Esophagus (tissue), 2 donors: Measurements from ENCODE around the gene GON4L. TPM values are rescaled to one million over a fixed set of nuclear protein-coding genes. Genes with fewer than 3 reads are reported as not detected.
"Not testable (repeated sequence)": the region's sequence is repeated elsewhere in the genome, so short reads cannot be mapped to it uniquely, and the experiment has no call there.

Experiments used
- H3K27ac ChIP-seq, 2 donors: one replicate each; pipeline ENCODE4 v1.5.1; 2013; ENCODE audit warnings: low read depth in 2 of 2, mild to moderate bottlenecking in 2 of 2, inconsistent platforms in 1 of 2, low read length in 1 of 2, moderate library complexity in 1 of 2
- H3K27me3 ChIP-seq, 2 donors: one replicate each; pipeline ENCODE4 v1.6.1; 2013; ENCODE audit warnings: low read length in 2 of 2, control low read depth in 1 of 2, mild to moderate bottlenecking in 1 of 2; ENCODE audit not compliant: insufficient read depth in 2 of 2, control insufficient read depth in 1 of 2
- H3K36me3 ChIP-seq, 2 donors: one replicate each; pipeline ENCODE4 v1.6.1; 2013; ENCODE audit warnings: low read length in 1 of 2; ENCODE audit not compliant: control insufficient read depth in 2 of 2, insufficient read depth in 2 of 2
- H3K4me1 ChIP-seq, 2 donors: one replicate each; pipeline ENCODE4 v1.6.1; 2013; ENCODE audit warnings: low read length in 1 of 2; ENCODE audit not compliant: control insufficient read depth in 2 of 2, insufficient read depth in 2 of 2
- H3K4me3 ChIP-seq, 2 donors: one replicate each; pipeline ENCODE4 v1.5.1; 2013; ENCODE audit warnings: low read length in 2 of 2, mild to moderate bottlenecking in 2 of 2, low read depth in 1 of 2, moderate library complexity in 1 of 2
- H3K9me3 ChIP-seq, 2 donors: one replicate each; pipeline ENCODE4 v1.6.1; 2013; ENCODE audit warnings: mild to moderate bottlenecking in 2 of 2, low read depth in 1 of 2, low read length in 1 of 2, moderate library complexity in 1 of 2; ENCODE audit not compliant: control insufficient read depth in 2 of 2, insufficient read depth in 1 of 2
- WGBS, 2 donors: extraction: QIAGEN DNeasy Blood & Tissue Kit; methylation state at CpG; one replicate each; pipeline ENCODE4 v1.1.7; 2013; 5-methylcytosine and 5-hydroxymethylcytosine counted together
- polyA plus RNA-seq, 2 donors: library from polyadenylated mRNA; stranded (reverse); fragments of 200-250 nt; gene quantifications; one replicate each; pipeline ENCODE4 v1.2.3, GENCODE V29; 2013
- donor health status: healthy with polysubstance abuse.
- donor health status: Bipolar disorder and iron deficiency.

Gene GON4L
- polyA plus RNA-seq, 2 donors, result 11.0 to 19.8 TPM

DNA sequence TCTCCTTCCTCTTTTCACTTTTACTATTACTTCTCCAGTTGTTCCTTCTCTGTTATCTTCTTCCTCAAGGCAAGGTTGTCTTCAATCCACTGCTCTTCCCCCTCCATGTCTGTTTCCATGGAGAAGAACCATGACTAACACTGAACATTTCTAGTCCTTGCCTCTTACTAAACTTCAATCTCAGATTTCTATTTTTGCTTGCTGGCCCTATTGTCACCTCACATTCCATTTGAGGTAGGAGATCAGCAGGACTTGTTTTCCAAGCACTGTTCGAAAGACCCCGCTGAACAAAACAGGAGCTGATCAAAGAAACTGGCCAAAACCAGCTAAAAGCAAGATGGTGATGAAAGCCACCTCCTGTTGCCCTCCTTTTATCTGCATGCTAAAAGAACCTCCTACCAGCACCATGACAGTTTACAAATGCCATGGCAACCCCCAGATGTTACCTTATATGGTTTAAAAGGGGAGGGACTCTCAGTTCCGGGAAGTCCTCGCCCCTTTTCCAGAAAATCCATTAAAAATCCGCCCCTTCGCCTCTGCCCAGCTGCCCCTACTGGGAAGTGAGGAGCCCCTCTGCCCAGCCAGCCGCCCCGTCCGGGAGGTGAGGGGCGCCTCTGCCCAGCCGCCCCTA, 22.6 kb downstream of the GON4L start:
- H3K9me3 ChIP-seq, result no peaks in the 10 kb centered on the region
- no peaks in the 10 kb centered on the region for H3K36me3 ChIP-seq
- WGBS, 2 donors, result 95 to 98% methylated on average over 9 to 11 of the region's 11 CpGs
- H3K4me3 ChIP-seq, result no peak overlapping the region
- no peaks in the 10 kb centered on the region for H3K4me1 ChIP-seq
- H3K27ac ChIP-seq, result no peak overlapping the region
- H3K27me3 ChIP-seq, result no peaks in the 10 kb centered on the region

DNA sequence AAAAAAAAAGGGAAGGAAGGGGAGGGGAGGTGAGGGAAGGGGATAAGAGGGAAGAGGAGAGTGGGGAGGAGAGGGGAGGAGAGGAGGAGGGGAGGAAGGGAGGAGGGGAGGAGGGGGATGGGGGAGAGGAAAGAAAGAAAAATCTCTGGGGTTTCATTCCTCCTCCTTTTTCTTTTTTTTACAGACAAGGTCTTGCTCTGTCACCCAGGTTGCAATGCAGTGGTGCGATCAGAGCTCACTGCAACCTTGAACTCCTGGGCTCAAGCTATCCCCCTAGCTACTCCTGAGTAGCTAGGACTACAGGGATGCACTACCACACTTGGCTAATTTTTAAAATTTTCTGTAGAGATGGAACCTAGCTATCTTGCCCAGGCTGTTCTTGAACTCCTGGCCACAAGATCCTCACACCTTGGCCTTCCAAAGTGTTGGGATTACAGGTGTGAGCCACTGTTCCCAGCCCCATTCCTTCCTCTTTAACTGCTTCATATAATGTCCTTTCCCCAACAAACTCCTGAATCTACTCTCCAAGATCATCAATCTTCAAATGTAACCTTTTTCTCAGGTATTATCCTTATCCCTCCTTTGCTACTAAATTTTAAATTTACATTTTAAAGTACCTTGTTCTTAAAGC, 23.2 kb downstream of the GON4L start:
- Histone ChIP-seq H3K27ac (no peak overlapping the region), H3K4me3 (no peak overlapping the region), H3K36me3 (no peaks in the 10 kb centered on the region), H3K27me3 (no peaks in the 10 kb centered on the region), H3K4me1 (no peaks in the 10 kb centered on the region), H3K9me3 (no peaks in the 10 kb centered on the region)
- 100% methylated on average over 1 of the region's 1 CpG for WGBS, 2 donors

DNA sequence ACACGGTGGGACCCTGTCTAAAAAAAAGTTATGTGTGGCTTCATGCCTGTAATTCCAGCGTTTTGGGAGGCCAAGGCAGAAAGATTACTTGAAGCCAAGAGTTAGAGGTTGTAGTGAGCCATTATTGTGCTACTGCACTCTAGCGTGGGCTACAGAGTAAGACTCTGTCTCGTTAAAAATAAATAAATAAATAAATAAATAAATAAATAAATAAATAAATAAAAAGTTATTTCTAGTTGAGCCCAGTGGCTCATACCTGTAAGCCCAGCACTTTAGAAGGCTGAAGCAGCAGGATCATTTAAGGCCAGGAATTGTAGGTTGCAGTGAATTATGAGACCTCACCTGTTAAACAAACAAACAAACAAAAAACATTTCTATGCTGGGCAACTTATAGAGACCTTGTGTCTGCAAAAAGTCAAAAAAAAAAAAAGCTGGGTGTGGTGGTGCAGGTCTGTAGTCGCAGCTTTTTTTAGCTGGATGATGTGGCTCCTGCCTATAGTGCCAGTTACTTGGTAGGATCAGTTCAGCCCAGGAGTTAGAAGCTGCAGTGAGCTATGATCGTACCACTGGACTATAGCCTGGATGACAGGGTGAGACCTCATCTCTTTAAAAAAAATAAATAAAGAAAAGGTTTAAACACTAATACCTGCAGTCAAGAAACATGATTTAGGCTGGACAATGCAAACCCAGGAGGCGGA, 25.6 kb downstream of the GON4L start:
- Histone ChIP-seq H3K4me3 (no peak overlapping the region), H3K27ac (no peak overlapping the region), H3K27me3 (no peaks in the 10 kb centered on the region), H3K9me3 (no peaks in the 10 kb centered on the region), H3K4me1 (no peaks in the 10 kb centered on the region), H3K36me3 (no peaks in the 10 kb centered on the region)
- 95 to 96% methylated on average over 7 of the region's 7 CpGs for WGBS, 2 donors

DNA sequence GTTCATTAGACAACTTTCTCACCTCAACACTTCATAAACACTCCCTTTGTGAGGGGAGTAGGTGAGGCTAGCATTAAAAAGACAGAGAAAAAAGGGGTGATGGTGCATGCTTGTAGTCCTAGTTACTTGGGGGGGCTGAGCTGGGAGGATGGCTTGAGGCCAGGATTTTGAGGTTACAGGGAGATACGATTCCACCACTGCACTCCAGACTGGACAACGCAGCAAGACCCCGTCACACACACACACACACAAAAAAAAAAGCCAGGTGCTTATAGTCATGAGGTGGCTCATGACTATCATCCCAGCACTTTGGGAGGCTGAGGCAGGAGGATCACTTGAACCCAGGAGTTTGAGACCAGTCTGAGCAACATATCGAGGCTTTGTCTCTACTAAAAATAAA, 29.6 kb downstream of the GON4L start:
- WGBS, 2 donors, result 83 to 86% methylated on average over 4 of the region's 4 CpGs
- no peaks in the 10 kb centered on the region for H3K36me3 ChIP-seq

DNA sequence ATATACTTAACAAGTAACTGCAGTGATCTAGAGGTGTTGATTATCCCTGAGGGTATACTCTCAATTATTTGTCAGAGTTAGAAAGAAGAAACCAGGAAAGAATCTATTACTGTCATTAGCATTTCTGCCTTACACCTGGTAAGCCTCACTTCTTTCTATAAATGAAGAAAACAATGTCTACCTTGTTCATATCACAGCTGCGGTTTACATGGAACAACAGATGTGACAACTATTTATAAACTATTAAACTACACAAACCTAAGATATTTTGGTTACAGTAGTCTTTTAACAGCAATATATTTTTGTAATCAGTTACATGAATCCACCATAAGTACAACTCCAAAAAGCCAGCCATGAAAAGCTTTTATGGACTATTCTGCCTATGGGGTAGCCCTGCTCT, 40.7 kb downstream of the GON4L start:
- no peaks in the 10 kb centered on the region for H3K4me1 ChIP-seq
- no peaks in the 10 kb centered on the region for H3K9me3 ChIP-seq
- H3K4me3 ChIP-seq, result no peak overlapping the region
- WGBS, 2 donors, result 88 to 95% methylated on average over 1 of the region's 1 CpG
- no peaks in the 10 kb centered on the region for H3K27me3 ChIP-seq
- H3K36me3 ChIP-seq, result peaks cover 0 to 9% of the 10 kb centered on the region in 2 donors
- no peak overlapping the region for H3K27ac ChIP-seq

More for the DNA sequence above, 29.6 kb downstream of the GON4L start:
- Histone ChIP-seq H3K9me3 (no peaks in the 10 kb centered on the region), H3K27me3 (no peaks in the 10 kb centered on the region), H3K4me1 (no peaks in the 10 kb centered on the region), H3K27ac (no peak overlapping the region), H3K4me3 (no peak overlapping the region)

DNA sequence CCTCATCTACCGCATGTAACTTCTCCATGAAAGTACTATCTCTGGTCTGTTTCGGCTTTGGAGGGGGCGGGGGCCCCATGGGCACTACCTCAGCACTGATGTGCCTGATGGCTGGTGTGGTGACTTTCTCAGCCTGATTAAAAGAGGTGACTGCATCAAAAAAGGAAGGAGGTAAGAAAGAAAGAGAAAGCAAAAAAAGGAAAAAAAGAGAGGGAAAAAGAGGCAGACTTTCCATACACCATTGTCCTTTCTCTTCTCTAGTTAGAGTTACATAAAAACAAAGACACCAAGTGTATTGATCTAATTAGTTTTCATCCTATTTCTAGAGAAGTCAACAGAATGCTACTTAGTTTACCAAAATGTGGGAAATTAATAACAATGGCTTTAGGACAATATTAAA, 43.3 kb downstream of the GON4L start:
- Histone ChIP-seq H3K9me3 (no peaks in the 10 kb centered on the region), H3K27me3 (no peaks in the 10 kb centered on the region), H3K27ac (no peak overlapping the region), H3K4me3 (no peak overlapping the region), H3K4me1 (no peaks in the 10 kb centered on the region), H3K36me3 (peaks cover 0 to 9% of the 10 kb centered on the region in 2 donors)
- 97% methylated on average over 3 of the region's 3 CpGs for WGBS, 2 donors

DNA sequence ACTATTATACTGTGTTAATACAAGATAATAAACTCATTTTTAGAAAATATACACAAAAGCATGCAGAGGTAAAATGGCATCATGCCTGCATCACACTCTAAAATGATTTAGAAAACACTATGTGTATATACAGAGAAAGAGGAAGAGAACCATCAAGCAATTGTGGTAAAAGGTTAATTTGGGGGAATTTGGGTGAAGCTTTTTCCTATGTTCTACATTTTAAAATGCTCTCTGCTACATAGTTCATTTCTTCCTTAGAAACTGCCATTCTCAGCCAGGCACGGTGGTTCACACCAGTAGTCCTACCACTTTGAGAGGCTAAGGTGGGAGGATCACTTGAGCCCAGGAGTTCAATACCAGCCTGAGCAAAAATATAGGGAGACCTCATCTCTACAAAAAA, 44.1 kb downstream of the GON4L start:
- no peaks in the 10 kb centered on the region for H3K4me1 ChIP-seq
- no peaks in the 10 kb centered on the region for H3K27me3 ChIP-seq
- no peak overlapping the region for H3K27ac ChIP-seq
- no peaks in the 10 kb centered on the region for H3K9me3 ChIP-seq
- 84 to 96% methylated on average over 1 of the region's 1 CpG for WGBS, 2 donors
- peaks cover 0 to 7% of the 10 kb centered on the region in 2 donors for H3K36me3 ChIP-seq
- no peak overlapping the region for H3K4me3 ChIP-seq

DNA sequence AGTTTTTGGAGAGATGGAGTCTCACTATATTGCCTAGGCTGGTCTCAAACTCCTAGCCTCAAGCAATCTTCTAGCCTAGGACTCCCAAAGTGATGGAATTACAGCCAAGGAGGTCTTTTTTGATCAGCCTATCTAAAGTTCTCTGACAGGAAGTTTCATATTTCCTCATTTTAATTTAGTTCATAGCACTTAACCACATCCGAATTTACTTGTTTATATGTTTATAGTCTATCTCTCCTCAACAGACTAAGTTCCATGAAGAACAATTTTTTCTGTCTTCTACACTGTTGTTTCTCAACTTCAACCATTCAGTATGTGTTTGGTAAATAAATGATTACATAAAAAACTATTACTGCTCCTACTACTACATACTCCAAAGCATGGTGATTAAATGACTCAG, 47.9 kb downstream of the GON4L start:
- no peaks in the 10 kb centered on the region for H3K4me1 ChIP-seq
- H3K27ac ChIP-seq, result no peak overlapping the region
- no peaks in the 10 kb centered on the region for H3K27me3 ChIP-seq
- H3K36me3 ChIP-seq, result peaks cover 0 to 8% of the 10 kb centered on the region in 2 donors
- no peaks in the 10 kb centered on the region for H3K9me3 ChIP-seq
- 76 to 81% methylated on average over 1 of the region's 1 CpG for WGBS, 2 donors
- no peak overlapping the region for H3K4me3 ChIP-seq

DNA sequence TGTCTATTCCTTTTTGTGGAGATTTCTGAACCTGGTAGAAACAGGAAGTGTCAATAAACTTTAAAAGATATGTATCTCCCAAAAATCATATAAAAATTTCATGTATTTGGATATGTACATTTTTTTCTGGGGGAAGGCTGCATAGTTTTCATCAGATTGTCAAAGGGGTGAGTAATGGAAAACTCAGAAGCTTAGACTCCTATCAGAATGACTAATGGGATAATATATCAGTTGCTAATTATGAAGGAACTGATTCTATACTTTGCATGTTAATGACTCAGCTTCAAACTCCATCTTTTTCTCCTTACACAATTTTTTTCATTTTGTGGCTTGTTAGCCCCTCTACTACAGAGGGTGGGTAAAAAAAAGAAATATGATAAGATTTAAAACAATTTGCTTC, 55.9 kb downstream of the GON4L start:
- no peaks in the 10 kb centered on the region for H3K27me3 ChIP-seq
- H3K27ac ChIP-seq, result no peak overlapping the region
- no peaks in the 10 kb centered on the region for H3K9me3 ChIP-seq
- no peaks in the 10 kb centered on the region for H3K4me1 ChIP-seq
- H3K36me3 ChIP-seq, result peaks cover 4 to 6% of the 10 kb centered on the region in 2 donors
- H3K4me3 ChIP-seq, result no peak overlapping the region

DNA sequence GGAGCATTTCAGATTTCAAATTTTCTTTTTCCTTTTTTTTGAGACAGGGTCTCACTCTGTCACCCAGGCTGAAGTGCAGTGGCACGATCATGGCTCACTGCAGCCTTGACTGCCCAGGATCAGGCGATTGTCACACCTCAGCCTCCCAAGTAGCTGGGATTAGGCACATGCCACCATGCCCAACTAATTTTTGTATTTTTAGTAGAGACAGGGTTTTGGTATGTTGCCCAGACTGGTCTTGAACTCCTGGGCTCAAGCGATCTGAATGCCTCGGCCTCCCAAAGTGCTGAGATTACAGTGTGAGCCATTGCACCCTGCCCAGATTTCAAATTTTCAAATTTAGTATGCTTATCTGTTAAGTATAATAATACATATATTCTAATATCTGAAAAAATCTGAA, 61.4 kb downstream of the GON4L start:
- H3K27ac ChIP-seq, H3K4me3 ChIP-seq, H3K27me3 ChIP-seq, H3K9me3 ChIP-seq, H3K36me3 ChIP-seq, H3K4me1 ChIP-seq: not testable (repeated sequence)
- WGBS, 2 donors, result 89 to 95% methylated on average over 4 of the region's 4 CpGs
